IMR-90 (cell line): Measurements from ENCODE around the gene PSMG1. TPM values are rescaled to one million over a fixed set of nuclear protein-coding genes. Genes with fewer than 3 reads are reported as not detected.

Source experiments
- ATAC-seq: fragments of 200-7000 bp; cut with Tn5 transposase; 2 replicates; pipeline ENCODE4 v1.9.1; 2020; ENCODE audit warnings: low read depth, mild to moderate bottlenecking, moderate library complexity
- BruUV-seq: library from RNA; stranded (reverse); fragments of 400-500 nt; replicated peaks from 2 replicates; lab custom pipeline; 2021; lab: Mats Ljungman, UMichigan
- CTCF ChIA-PET: fragments of 300-600 bp; formaldehyde crosslinking; extraction: SDS; loops from one replicate; lab custom pipeline; 2021; ENCODE audit warnings: antibody characterized with exemption; lab: Yijun Ruan, JAX
- POLR2A ChIA-PET: fragments of 300-600 bp; sonication (Branson Sonifier 250); formaldehyde crosslinking; loops from one replicate; lab custom pipeline; 2022; ENCODE audit warnings: antibody characterized with exemption; ENCODE audit not compliant: unreplicated experiment; lab: Charles Lee
- DNase-seq: peaks from one replicate; pipeline ENCODE4 v3.0.0; 2013
- H2AFZ ChIP-seq: replicated peaks from 2 replicates; pipeline ENCODE3; 2013; ENCODE audit warnings: low read length, mild to moderate bottlenecking; ENCODE audit not compliant: poor library complexity
- H2AK5ac ChIP-seq: 2 replicates; pipeline ENCODE4 v1.6.1; 2013; ENCODE audit warnings: low read depth, low read length, inconsistent platforms
- H2AK9ac ChIP-seq: replicated peaks from 2 replicates; pipeline ENCODE3; 2013; ENCODE audit warnings: mild to moderate bottlenecking, low read depth, low read length, moderate library complexity; ENCODE audit not compliant: poor library complexity
- H2BK120ac ChIP-seq: 2 replicates; pipeline ENCODE4 v1.6.1; 2013; ENCODE audit warnings: low read depth, low read length, inconsistent platforms
- H2BK15ac ChIP-seq: 3 replicates; pipeline ENCODE4 v1.6.1; 2013; ENCODE audit warnings: low read depth, low read length, inconsistent platforms
- H2BK20ac ChIP-seq: 2 replicates; pipeline ENCODE4 v1.6.1; 2013; ENCODE audit warnings: low read depth, mild to moderate bottlenecking, inconsistent platforms, low read length, moderate library complexity
- H2BK5ac ChIP-seq: 2 replicates; pipeline ENCODE4 v1.6.1; 2013; ENCODE audit warnings: mild to moderate bottlenecking, low read depth, low read length, inconsistent platforms; ENCODE audit not compliant: poor library complexity, severe bottlenecking
- H3K14ac ChIP-seq: replicated peaks from 2 replicates; pipeline ENCODE4 v1.6.1; 2013; ENCODE audit warnings: low read depth, low read length, inconsistent platforms
- H3K18ac ChIP-seq: 2 replicates; pipeline ENCODE4 v1.6.1; 2013; ENCODE audit warnings: low read depth, low read length, control low read depth
- H3K23ac ChIP-seq: 2 replicates; pipeline ENCODE4 v1.6.1; 2013; ENCODE audit warnings: low read depth, low read length, inconsistent platforms
- H3K27ac ChIP-seq: 2 replicates; pipeline ENCODE4 v1.5.1; 2013; ENCODE audit warnings: mild to moderate bottlenecking, control low read depth, low read length; ENCODE audit not compliant: insufficient read depth
- H3K27me3 ChIP-seq: 2 replicates; pipeline ENCODE4 v1.6.1; 2013; ENCODE audit warnings: low read length; ENCODE audit not compliant: control insufficient read depth, insufficient read depth
- H3K36me3 ChIP-seq: 2 replicates; pipeline ENCODE4 v1.6.1; 2013; ENCODE audit warnings: low read length, mixed read lengths; ENCODE audit not compliant: control insufficient read depth, insufficient read depth
- H3K4ac ChIP-seq: 2 replicates; pipeline ENCODE4 v1.6.1; 2013; ENCODE audit warnings: low read depth, low read length, inconsistent platforms
- H3K4me1 ChIP-seq: 2 replicates; pipeline ENCODE4 v1.6.1; 2013; ENCODE audit warnings: low read length, mixed read lengths; ENCODE audit not compliant: control insufficient read depth, insufficient read depth
- H3K4me2 ChIP-seq: 2 replicates; pipeline ENCODE4 v1.6.1; 2013; ENCODE audit warnings: low read depth, mild to moderate bottlenecking, control low read depth, low read length, moderate library complexity
- H3K4me3 ChIP-seq: 2 replicates; pipeline ENCODE4 v1.5.1; 2013; ENCODE audit warnings: low read depth, mild to moderate bottlenecking, control low read depth, low read length, moderate library complexity; ENCODE audit not compliant: insufficient read depth
- H3K56ac ChIP-seq: 2 replicates; pipeline ENCODE4 v1.6.1; 2013; ENCODE audit warnings: low read length, inconsistent platforms; ENCODE audit not compliant: insufficient read depth; ENCODE audit errors: extremely low read depth
- H3K79me1 ChIP-seq, 2 experiments: 2 replicates each; pipeline ENCODE4 v1.6.1; 2013; ENCODE audit warnings: low read length in 2 of 2, inconsistent platforms in 1 of 2, low read depth in 1 of 2
- H3K9ac ChIP-seq: 2 replicates; pipeline ENCODE4 v1.6.1; 2013; ENCODE audit warnings: low read depth, low read length, control low read depth
- H3K9me1 ChIP-seq: 2 replicates; pipeline ENCODE4 v1.6.1; 2013; ENCODE audit warnings: low read length, inconsistent platforms; ENCODE audit not compliant: insufficient read depth
- H3K9me3 ChIP-seq: 2 replicates; pipeline ENCODE4 v1.6.1; 2013; ENCODE audit warnings: low read length; ENCODE audit not compliant: control insufficient read depth, insufficient read depth
- H4K20me1 ChIP-seq: 2 replicates; pipeline ENCODE4 v1.6.1; 2013; ENCODE audit warnings: low read length, inconsistent platforms; ENCODE audit not compliant: insufficient read depth
- H4K5ac ChIP-seq: 2 replicates; pipeline ENCODE4 v1.6.1; 2013; ENCODE audit warnings: mild to moderate bottlenecking, low read depth, low read length, control low read depth
- H4K8ac ChIP-seq, 2 experiments: 2 replicates each; pipeline ENCODE4 v1.6.1; 2013; ENCODE audit warnings: low read depth in 2 of 2, low read length in 2 of 2, control low read depth in 1 of 2, inconsistent platforms in 1 of 2
- H4K91ac ChIP-seq: 2 replicates; pipeline ENCODE4 v1.6.1; 2013; ENCODE audit warnings: low read depth, low read length, inconsistent platforms; ENCODE audit not compliant: insufficient read depth
- CEBPB ChIP-seq: IDR thresholded peaks from 2 replicates; pipeline ENCODE4 v1.6.1; 2012; ENCODE audit warnings: low read depth, low read length, improper control_type of control experiment
- CTCF ChIP-seq: conservative IDR thresholded peaks from 2 replicates; pipeline ENCODE4 v1.5.1; 2012; ENCODE audit warnings: mild to moderate bottlenecking, low read depth, low read length, improper control_type of control experiment
- ELK1 ChIP-seq: fragments of 150-350 bp; IDR thresholded peaks from 2 replicates; pipeline ENCODE4 v1.6.1; 2016; ENCODE audit warnings: low read depth, mild to moderate bottlenecking, low read length, moderate library complexity, borderline replicate concordance
- FOS ChIP-seq: fragments of 150-350 bp; IDR thresholded peaks from 2 replicates; pipeline ENCODE4 v1.6.1; 2016; ENCODE audit warnings: low read depth, low read length
- MAZ ChIP-seq: IDR thresholded peaks from 2 replicates; pipeline ENCODE4 v1.6.1; 2012; ENCODE audit warnings: low read depth, mild to moderate bottlenecking, low read length, improper control_type of control experiment, moderate library complexity, borderline replicate concordance
- SMC3 ChIP-seq: fragments of 150-350 bp; IDR thresholded peaks from 2 replicates; pipeline ENCODE4 v1.6.1; 2016; ENCODE audit warnings: low read depth, mild to moderate bottlenecking, antibody characterized with exemption, low read length, moderate library complexity
- USF2 ChIP-seq: fragments of 150-350 bp; IDR thresholded peaks from 2 replicates; pipeline ENCODE4 v1.6.1; 2017; ENCODE audit warnings: mild to moderate bottlenecking, antibody characterized with exemption, low read length, low read depth
- dilution Hi-C: fragments of 300-500 bp; cut with HindIII; formaldehyde crosslinking; loops from one replicate; pipeline ENCODE4 v1.14.3; 2018; ENCODE audit warnings: low sequenced_read_pairs; ENCODE audit not compliant: unreplicated experiment
- in situ Hi-C: fragments of 300-500 bp; cut with MboI; formaldehyde crosslinking; loops from 3 replicates; pipeline ENCODE4 v1.14.3; 2019; ENCODE audit warnings: low sequenced_read_pairs, inconsistent platforms, mixed read lengths
- intact Hi-C: fragments of 100-400 bp; cut with micrococcal nuclease; formaldehyde crosslinking; loops from 2 replicates; pipeline ENCODE4 v1.10.0; 2022
- polyA plus RNA-seq, 3 experiments: library from polyadenylated mRNA; depleted of rRNA; stranded (reverse); fragments of >200 nt; gene quantifications; 2 replicates each; pipeline ENCODE4 v1.2.3, GENCODE V29; 2012; ENCODE audit warnings: low replicate concordance in 1 of 3
- total RNA-seq: library from RNA; depleted of rRNA; stranded (reverse); fragments of >200 nt; gene quantifications from 2 replicates; pipeline ENCODE4 v1.2.3, GENCODE V29; 2012

PSMG1 gene
- total and polyA plus RNA-seq, 2 of the 4 experiments (the other 2 are of a cell fraction), result 37.8 to 45.4 TPM

GRCh38 chr21:39150877-39151276, 32.4 kb downstream of the PSMG1 start:
- H3K23ac ChIP-seq, result no peak overlapping the region
- CTCF ChIA-PET, result no interaction called here
- H3K9me1 ChIP-seq, result peaks cover 3% of the 10 kb centered on the region; the same call in 1 of the 2 replicates
- peaks cover 18% of the 10 kb centered on the region for H3K27me3 ChIP-seq
- in situ Hi-C loops, result loop anchor here (25.0 kb wide), 1 partner anchor 764 kb away; no protein-coding TSS in a partner anchor
- H3K4me2 ChIP-seq, result no peak overlapping the region
- no peak overlapping the region for H4K5ac ChIP-seq
- no peaks in the 10 kb centered on the region for H4K20me1 ChIP-seq
- H2BK20ac ChIP-seq, result no peak overlapping the region
- no TSS peak for BruUV-seq
- H2AFZ ChIP-seq, result no peak overlapping the region
- no peak overlapping the region for H2BK15ac ChIP-seq
- H3K27ac ChIP-seq, result no peak overlapping the region
- H3K4me1 ChIP-seq, result no peaks in the 10 kb centered on the region
- no peak overlapping the region for H3K18ac ChIP-seq
- H3K14ac ChIP-seq, result no peak overlapping the region
- H4K91ac ChIP-seq, result no peak overlapping the region
- no peak overlapping the region for H3K4me3 ChIP-seq
- H2AK5ac ChIP-seq, result no peak overlapping the region
- H3K4ac ChIP-seq, result no peak overlapping the region
- POLR2A ChIA-PET, result no interaction called here
- H3K9ac ChIP-seq, result no peak overlapping the region
- H3K56ac ChIP-seq, result no peak overlapping the region
- no peak overlapping the region for H2BK120ac ChIP-seq
- intact Hi-C loops, result no loop called here
- H3K79me1 ChIP-seq, result no peaks in the 10 kb centered on the region
- H2BK5ac ChIP-seq, result no peak overlapping the region
- H4K8ac ChIP-seq, result no peak overlapping the region
- dilution Hi-C loops, result no loop called here
- no peak for TF ChIP-seq MAZ
- no peak for TF ChIP-seq ELK1
- TF ChIP-seq CEBPB, result no peak
- TF ChIP-seq USF2, result no peak
- no peak for TF ChIP-seq SMC3
- TF ChIP-seq FOS, result no peak
- TF ChIP-seq CTCF, result no peak
- DNase-seq (no peak), ATAC-seq (no peak)
- H3K9me3 ChIP-seq, result no peaks in the 10 kb centered on the region; the same call in 1 of the 2 replicates
- no peaks in the 10 kb centered on the region for H3K36me3 ChIP-seq
- no peak overlapping the region for H2AK9ac ChIP-seq
